ENCODE results near the gene UBTD2.

UBTD2 gene

GRCh38 chr5:172186114-172186695 lies 97.4 kb downstream of the UBTD2 start:
- POLR2A ChIA-PET, result interaction anchor here (0.6 to 1.5 kb wide), 5 partner anchors 11 to 591 kb away, joined by 3 to 13 read pairs (median 4); no protein-coding TSS in a partner anchor
- H3K27ac ChIP-seq (ENCODE audit: extremely low read depth, low read depth, low read length), result no peak overlapping the region
- CTCF ChIA-PET, result interaction anchor here (0.5 to 4.6 kb wide), 8 partner anchors 16 to 454 kb away, joined by 3 to 44 read pairs (median 4); partner anchors contain the start of gene UBTD2
- TF ChIP-seq TRIM28 (IDR thresholded peaks at IDR 0.05; ENCODE audit: borderline replicate concordance, low read length) (no peak), KLF7 (tag by site-specific recombination; IDR thresholded peaks at IDR 0.05; ENCODE audit: borderline replicate concordance) (no peak), ZBTB10 (tag by site-specific recombination; IDR thresholded peaks at IDR 0.05) (no peak), ZNF148 (tag by site-specific recombination; IDR thresholded peaks at IDR 0.05; ENCODE audit: borderline replicate concordance) (no peak), ZNF221 (tag by site-specific recombination; IDR thresholded peaks at IDR 0.05; ENCODE audit: borderline replicate concordance) (no peak), ZNF548 (tag by site-specific recombination; IDR thresholded peaks at IDR 0.05) (no peak), ZNF510 (tag by site-specific recombination; IDR thresholded peaks at IDR 0.05; ENCODE audit: insufficient replicate concordance) (no peak), ZNF561 (tag by site-specific recombination; IDR thresholded peaks at IDR 0.05; ENCODE audit: borderline replicate concordance) (no peak), ZNF121 (tag by site-specific recombination; IDR thresholded peaks at IDR 0.05) (no peak), ZNF184 (tag by site-specific recombination; IDR thresholded peaks at IDR 0.05) (no peak), ZNF660 (tag by site-specific recombination; IDR thresholded peaks at IDR 0.05) (no peak), ZNF571 (tag by site-specific recombination; IDR thresholded peaks at IDR 0.05) (no peak), ZNF354C (tag by site-specific recombination; IDR thresholded peaks at IDR 0.05; ENCODE audit: borderline replicate concordance, low read depth) (no peak), ZNF24 (tag by site-specific recombination; IDR thresholded peaks at IDR 0.05) (no peak), ZNF18 (tag by site-specific recombination; IDR thresholded peaks at IDR 0.05) (no peak), ZNF26 (tag by site-specific recombination; IDR thresholded peaks at IDR 0.05) (no peak)
- H3K4me1 ChIP-seq (ENCODE audit: control insufficient read depth, insufficient read depth, low read length), result peaks cover 4% of the 10 kb centered on the region; the same call in 1 of the 2 replicates
- H3K36me3 ChIP-seq (ENCODE audit: control insufficient read depth in 2 of 2, insufficient read depth in 1 of 2, low read length in 2 of 2), result no peaks in the 10 kb centered on the region
- H3K4me3 ChIP-seq (ENCODE audit: low read depth, low read length), result no peak overlapping the region
- no peaks in the 10 kb centered on the region for H3K9me3 ChIP-seq (ENCODE audit: control insufficient read depth, insufficient read depth, low read depth, low read length)

- POLR2A ChIA-PET, result no interaction called here
- Histone ChIP-seq H3K4me1 (ENCODE audit: control insufficient read depth, insufficient read depth, low read length) (peaks cover 4% of the 10 kb centered on the region; the same call in 1 of the 2 replicates), H3K9me3 (ENCODE audit: control insufficient read depth, insufficient read depth, low read depth, low read length) (no peaks in the 10 kb centered on the region), H3K36me3 (ENCODE audit: control insufficient read depth in 2 of 2, insufficient read depth in 1 of 2, low read length in 2 of 2) (no peaks in the 10 kb centered on the region), H3K4me3 (ENCODE audit: low read depth, low read length) (no peak overlapping the region), H3K27ac (ENCODE audit: extremely low read depth, low read depth, low read length) (no peak overlapping the region)
- CTCF ChIA-PET, result interaction anchor here (1.0 kb wide), 1 partner anchor 108 kb away, joined by 3 read pairs; no protein-coding TSS in a partner anchor
- TF ChIP-seq TRIM28 (IDR thresholded peaks at IDR 0.05; ENCODE audit: borderline replicate concordance, low read length) (no peak), ZNF785 (tag by site-specific recombination; IDR thresholded peaks at IDR 0.05) (no peak), ZNF670 (tag by site-specific recombination; IDR thresholded peaks at IDR 0.05; ENCODE audit: low read depth) (no peak), ZEB2 (tag by site-specific recombination; IDR thresholded peaks at IDR 0.05) (no peak), SALL2 (tag by site-specific recombination; IDR thresholded peaks at IDR 0.05; ENCODE audit: borderline replicate concordance) (no peak)
- TF ChIP-seq, protein P1, sequence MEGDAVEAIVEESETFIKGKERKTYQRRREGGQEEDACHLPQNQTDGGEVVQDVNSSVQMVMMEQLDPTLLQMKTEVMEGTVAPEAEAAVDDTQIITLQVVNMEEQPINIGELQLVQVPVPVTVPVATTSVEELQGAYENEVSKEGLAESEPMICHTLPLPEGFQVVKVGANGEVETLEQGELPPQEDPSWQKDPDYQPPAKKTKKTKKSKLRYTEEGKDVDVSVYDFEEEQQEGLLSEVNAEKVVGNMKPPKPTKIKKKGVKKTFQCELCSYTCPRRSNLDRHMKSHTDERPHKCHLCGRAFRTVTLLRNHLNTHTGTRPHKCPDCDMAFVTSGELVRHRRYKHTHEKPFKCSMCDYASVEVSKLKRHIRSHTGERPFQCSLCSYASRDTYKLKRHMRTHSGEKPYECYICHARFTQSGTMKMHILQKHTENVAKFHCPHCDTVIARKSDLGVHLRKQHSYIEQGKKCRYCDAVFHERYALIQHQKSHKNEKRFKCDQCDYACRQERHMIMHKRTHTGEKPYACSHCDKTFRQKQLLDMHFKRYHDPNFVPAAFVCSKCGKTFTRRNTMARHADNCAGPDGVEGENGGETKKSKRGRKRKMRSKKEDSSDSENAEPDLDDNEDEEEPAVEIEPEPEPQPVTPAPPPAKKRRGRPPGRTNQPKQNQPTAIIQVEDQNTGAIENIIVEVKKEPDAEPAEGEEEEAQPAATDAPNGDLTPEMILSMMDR (tag by site-specific recombination; IDR thresholded peaks at IDR 0.05), result no peak
- TF ChIP-seq, protein P2, sequence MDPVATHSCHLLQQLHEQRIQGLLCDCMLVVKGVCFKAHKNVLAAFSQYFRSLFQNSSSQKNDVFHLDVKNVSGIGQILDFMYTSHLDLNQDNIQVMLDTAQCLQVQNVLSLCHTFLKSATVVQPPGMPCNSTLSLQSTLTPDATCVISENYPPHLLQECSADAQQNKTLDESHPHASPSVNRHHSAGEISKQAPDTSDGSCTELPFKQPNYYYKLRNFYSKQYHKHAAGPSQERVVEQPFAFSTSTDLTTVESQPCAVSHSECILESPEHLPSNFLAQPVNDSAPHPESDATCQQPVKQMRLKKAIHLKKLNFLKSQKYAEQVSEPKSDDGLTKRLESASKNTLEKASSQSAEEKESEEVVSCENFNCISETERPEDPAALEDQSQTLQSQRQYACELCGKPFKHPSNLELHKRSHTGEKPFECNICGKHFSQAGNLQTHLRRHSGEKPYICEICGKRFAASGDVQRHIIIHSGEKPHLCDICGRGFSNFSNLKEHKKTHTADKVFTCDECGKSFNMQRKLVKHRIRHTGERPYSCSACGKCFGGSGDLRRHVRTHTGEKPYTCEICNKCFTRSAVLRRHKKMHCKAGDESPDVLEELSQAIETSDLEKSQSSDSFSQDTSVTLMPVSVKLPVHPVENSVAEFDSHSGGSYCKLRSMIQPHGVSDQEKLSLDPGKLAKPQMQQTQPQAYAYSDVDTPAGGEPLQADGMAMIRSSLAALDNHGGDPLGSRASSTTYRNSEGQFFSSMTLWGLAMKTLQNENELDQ (tag by site-specific recombination; IDR thresholded peaks at IDR 0.05; ENCODE audit: low read depth), result no peak
These were observed 98.5 kb downstream of the UBTD2 start for GRCh38 chr5:172185096-172185461.
